ENCODE data around the gene MAN2B2. TPM values are rescaled to one million over a fixed set of nuclear protein-coding genes. Genes with fewer than 3 reads are reported as not detected.

The MAN2B2 gene
- total and polyA plus RNA-seq, 8 donors: 12.7 to 22.9 (median 17.1) TPM

DNA sequence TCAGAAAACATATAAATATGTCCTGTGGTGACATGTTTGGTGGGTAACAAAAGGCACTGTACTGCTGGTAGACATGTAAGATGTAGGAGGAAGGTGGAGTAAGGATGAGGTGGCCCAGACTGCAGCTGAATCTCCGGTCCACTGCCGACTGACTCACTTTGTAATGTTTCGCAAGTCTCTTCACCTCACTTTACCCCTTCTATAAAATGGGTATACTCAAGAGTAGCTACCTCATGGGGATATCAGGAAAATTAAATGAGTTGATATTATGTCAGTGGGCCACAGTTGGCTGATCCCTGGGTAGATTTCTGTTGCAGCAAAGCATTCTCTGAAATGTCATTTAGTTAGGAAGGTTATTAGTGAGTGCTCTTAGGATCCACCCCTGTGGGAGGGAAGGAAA, 87.6 kb downstream of the MAN2B2 start:
- WGBS, 2 donors: 89 to 93% methylated on average over 3 of the region's 3 CpGs
- TF ChIP-seq, protein P1, sequence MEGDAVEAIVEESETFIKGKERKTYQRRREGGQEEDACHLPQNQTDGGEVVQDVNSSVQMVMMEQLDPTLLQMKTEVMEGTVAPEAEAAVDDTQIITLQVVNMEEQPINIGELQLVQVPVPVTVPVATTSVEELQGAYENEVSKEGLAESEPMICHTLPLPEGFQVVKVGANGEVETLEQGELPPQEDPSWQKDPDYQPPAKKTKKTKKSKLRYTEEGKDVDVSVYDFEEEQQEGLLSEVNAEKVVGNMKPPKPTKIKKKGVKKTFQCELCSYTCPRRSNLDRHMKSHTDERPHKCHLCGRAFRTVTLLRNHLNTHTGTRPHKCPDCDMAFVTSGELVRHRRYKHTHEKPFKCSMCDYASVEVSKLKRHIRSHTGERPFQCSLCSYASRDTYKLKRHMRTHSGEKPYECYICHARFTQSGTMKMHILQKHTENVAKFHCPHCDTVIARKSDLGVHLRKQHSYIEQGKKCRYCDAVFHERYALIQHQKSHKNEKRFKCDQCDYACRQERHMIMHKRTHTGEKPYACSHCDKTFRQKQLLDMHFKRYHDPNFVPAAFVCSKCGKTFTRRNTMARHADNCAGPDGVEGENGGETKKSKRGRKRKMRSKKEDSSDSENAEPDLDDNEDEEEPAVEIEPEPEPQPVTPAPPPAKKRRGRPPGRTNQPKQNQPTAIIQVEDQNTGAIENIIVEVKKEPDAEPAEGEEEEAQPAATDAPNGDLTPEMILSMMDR (IDR thresholded peaks at IDR 0.05): no peak

DNA sequence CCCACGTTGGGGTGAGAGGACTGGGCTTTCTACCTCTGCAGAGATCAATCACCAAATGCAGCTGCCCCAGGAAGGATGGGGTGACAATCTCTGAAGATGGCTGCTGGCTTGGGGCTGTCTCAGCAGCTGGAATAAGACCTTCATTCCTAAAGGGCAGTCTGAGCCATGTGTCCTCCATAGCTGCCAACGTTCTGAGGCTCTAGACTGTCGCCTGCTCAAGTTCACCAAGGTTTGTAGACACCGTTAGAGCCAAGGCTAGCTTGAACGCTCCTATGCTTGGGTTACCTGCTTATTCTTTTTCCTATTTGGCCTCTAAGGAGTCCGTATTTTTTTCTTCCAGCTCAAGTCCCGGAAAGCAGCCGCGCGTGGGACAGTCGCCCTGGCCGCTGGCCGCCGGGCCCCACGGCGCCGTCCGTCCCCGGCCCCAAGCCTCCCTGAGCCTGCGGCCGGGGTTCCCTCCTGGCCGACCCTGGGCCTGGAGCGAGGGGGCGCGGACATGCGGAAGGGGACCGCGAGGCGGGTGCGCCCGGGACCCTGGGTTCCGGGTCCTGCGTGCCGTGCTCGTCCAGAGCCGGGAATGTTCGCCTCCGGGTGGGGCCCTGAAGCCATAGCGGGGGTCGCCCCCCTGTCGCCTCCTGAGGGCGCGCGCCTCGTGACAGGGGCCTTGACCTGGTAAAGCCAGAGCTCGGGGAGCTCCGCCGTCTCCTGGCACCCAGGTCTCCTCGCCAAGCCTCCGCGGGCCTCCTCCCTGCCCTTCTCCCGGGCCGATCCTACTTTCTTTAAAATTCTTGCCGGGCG, 88.8 kb downstream of the MAN2B2 start:
- H3K36me3 ChIP-seq: no peaks in the 10 kb centered on the region
- WGBS, 2 donors: 14 to 16% methylated on average over 47 to 55 of the region's 55 CpGs
- H3K9me3 ChIP-seq: no peaks in the 10 kb centered on the region
- no peak for FAIRE-seq
- H3K27me3 ChIP-seq: no peaks in the 10 kb centered on the region
- no peak for DNase-seq
- intact Hi-C loops (cut with DNase I): no loop called here
- TF ChIP-seq, protein P1 (IDR thresholded peaks at IDR 0.05): no peak
- no peak overlapping the region for H3K27ac ChIP-seq
- H3K4me3 ChIP-seq: peak overlapping the region in 2 of 4 donors; percentile 18 to 36
- no peaks in the 10 kb centered on the region for H3K4me1 ChIP-seq
- ATAC-seq: peak in 3 of 4 donors; percentile 33 to 43 (median 38)

More for the DNA sequence above, 87.6 kb downstream of the MAN2B2 start:
- H3K27ac ChIP-seq: no peak overlapping the region
- H3K27me3 ChIP-seq: no peaks in the 10 kb centered on the region
- H3K36me3 ChIP-seq: no peaks in the 10 kb centered on the region
- no peak for FAIRE-seq
- no peak for ATAC-seq
- H3K4me1 ChIP-seq: no peaks in the 10 kb centered on the region
- H3K9me3 ChIP-seq: no peaks in the 10 kb centered on the region
- no peak overlapping the region for H3K4me3 ChIP-seq
- intact Hi-C loops (cut with DNase I): no loop called here
- DNase-seq: no peak

DNA sequence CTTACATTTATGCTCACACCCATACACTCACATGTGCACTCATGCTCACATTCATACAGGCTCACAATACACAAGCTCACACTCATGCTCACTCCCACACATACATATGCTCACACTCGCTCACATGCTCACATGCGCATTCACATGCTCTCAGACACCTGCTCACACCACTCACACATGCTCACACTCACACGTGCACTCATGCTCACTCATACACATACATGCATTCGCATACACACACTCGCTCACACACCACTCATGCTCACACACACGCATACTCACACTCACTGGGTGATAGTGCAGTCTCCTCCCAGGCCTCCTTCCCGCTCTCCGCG, 90.3 kb downstream of the MAN2B2 start:
- H3K9me3 ChIP-seq: no peaks in the 10 kb centered on the region
- no peak for ATAC-seq
- H3K4me3 ChIP-seq: no peak overlapping the region
- intact Hi-C loops (cut with DNase I): no loop called here
- H3K36me3 ChIP-seq: no peaks in the 10 kb centered on the region
- no peaks in the 10 kb centered on the region for H3K27me3 ChIP-seq
- WGBS, 2 donors: 90 to 97% methylated on average over 9 of the region's 9 CpGs
- TF ChIP-seq, protein P1 (IDR thresholded peaks at IDR 0.05): no peak
- no peak overlapping the region for H3K27ac ChIP-seq
- H3K4me1 ChIP-seq: no peaks in the 10 kb centered on the region
- FAIRE-seq: no peak
- no peak for DNase-seq

DNA sequence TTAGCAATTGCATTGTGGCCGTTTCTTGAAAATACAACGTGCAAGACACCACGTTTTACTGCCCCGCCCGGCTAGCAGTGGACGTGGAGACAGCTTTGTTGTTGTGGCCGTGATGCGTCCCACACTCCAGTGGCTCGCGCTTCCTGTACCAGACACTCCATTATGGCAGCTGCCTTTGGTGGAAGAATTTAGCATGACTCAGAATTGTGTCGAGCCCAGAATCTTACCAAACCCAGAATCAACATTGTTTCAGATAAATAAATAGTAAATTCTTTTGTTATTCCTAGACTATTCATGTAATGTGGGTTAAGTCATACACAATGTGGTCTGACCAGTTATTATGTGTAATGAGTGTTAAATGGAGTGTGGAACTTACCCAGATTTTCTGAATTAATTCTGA, 93.4 kb downstream of the MAN2B2 start:
- intact Hi-C loops (cut with DNase I): no loop called here
- H3K36me3 ChIP-seq: no peaks in the 10 kb centered on the region
- DNase-seq (no peak), ATAC-seq (no peak), FAIRE-seq (no peak)
- no peak overlapping the region for H3K27ac ChIP-seq
- TF ChIP-seq, protein P1 (IDR thresholded peaks at IDR 0.05): no peak
- H3K4me3 ChIP-seq: no peak overlapping the region
- H3K27me3 ChIP-seq: no peaks in the 10 kb centered on the region
- WGBS, 2 donors: 84 to 91% methylated on average over 11 of the region's 11 CpGs
- H3K9me3 ChIP-seq: no peaks in the 10 kb centered on the region
- H3K4me1 ChIP-seq: no peaks in the 10 kb centered on the region

DNA sequence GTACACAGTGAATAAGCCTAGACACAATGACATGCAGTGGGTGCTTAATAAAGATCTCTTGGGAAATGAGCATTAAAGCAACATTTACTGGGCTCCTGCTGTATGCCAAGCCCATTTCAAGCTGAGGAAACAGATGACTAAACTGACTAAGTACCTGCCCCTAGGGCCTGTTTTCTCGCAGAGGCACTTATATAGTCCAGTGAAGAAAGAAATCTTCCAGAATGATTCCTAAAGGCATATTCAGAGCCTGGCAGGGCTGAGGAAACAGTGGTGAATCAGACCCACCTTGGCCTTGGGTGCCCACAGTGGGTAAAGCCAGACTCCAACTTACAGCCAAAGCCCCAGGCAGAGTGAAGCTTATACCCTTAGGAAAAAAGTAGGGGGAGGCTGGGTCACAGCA, 96.7 kb downstream of the MAN2B2 start:
- peaks cover 8 to 22% (median 18%) of the 10 kb centered on the region in 3 donors for H3K4me1 ChIP-seq
- H3K4me3 ChIP-seq: no peak overlapping the region
- H3K27ac ChIP-seq: no peak overlapping the region
- no peaks in the 10 kb centered on the region for H3K9me3 ChIP-seq
- no peak for FAIRE-seq
- no peak for ATAC-seq
- H3K27me3 ChIP-seq: no peaks in the 10 kb centered on the region
- no peaks in the 10 kb centered on the region for H3K36me3 ChIP-seq
- intact Hi-C loops (cut with DNase I): no loop called here
- TF ChIP-seq, protein P1 (IDR thresholded peaks at IDR 0.05): no peak
- 86 to 90% methylated on average over 1 of the region's 1 CpG for WGBS, 2 donors
- no peak for DNase-seq
